Ishikawa (cell line): ENCODE data around the gene SIDT2.

ENCODE experiments used
- CEBPB ChIP-seq: IDR thresholded peaks from 2 replicates; pipeline ENCODE4 v1.6.1; 2012
- CREB1 ChIP-seq: IDR thresholded peaks from 2 replicates; pipeline ENCODE4 v1.6.1; 2012; ENCODE audit warnings: low read depth
- EGR1 ChIP-seq: IDR thresholded peaks from 2 replicates; pipeline ENCODE4 v1.6.1; 2012
- EP300 ChIP-seq: IDR thresholded peaks from 2 replicates; pipeline ENCODE4 v1.6.1; 2012; ENCODE audit warnings: borderline replicate concordance
- FOXM1 ChIP-seq: IDR thresholded peaks from 2 replicates; pipeline ENCODE4 v1.6.1; 2012; ENCODE audit warnings: low read depth, borderline replicate concordance
- NFIC ChIP-seq: IDR thresholded peaks from 2 replicates; pipeline ENCODE4 v1.6.1; 2012
- RAD21 ChIP-seq: IDR thresholded peaks from 2 replicates; pipeline ENCODE4 v1.6.1; 2012; ENCODE audit warnings: low read depth
- REST ChIP-seq: IDR thresholded peaks from 2 replicates; pipeline ENCODE4 v1.6.1; 2012; ENCODE audit warnings: low read depth, mild to moderate bottlenecking
- TAF1 ChIP-seq: IDR thresholded peaks from 2 replicates; pipeline ENCODE4 v1.6.1; 2012; ENCODE audit warnings: low read depth, mild to moderate bottlenecking
- TCF12 ChIP-seq: IDR thresholded peaks from 2 replicates; pipeline ENCODE4 v1.6.1; 2012; ENCODE audit warnings: low read depth
- TEAD4 ChIP-seq: IDR thresholded peaks from 2 replicates; pipeline ENCODE4 v1.6.1; 2012
- YY1 ChIP-seq: IDR thresholded peaks from 2 replicates; pipeline ENCODE4 v1.6.1; 2012; ENCODE audit warnings: low read depth
- ZBTB7A ChIP-seq: IDR thresholded peaks from 2 replicates; pipeline ENCODE4 v1.6.1; 2012; ENCODE audit warnings: low read depth
- TF ChIP-seq, protein P1 (sequence below): IDR thresholded peaks from 2 replicates; pipeline ENCODE4 v1.6.1; 2012
- TF ChIP-seq, protein P2 (sequence below): IDR thresholded peaks from 2 replicates; pipeline ENCODE4 v1.6.1; 2012

SIDT2 gene

GRCh38 chr11:117176186-117176585 lies 2.4 kb upstream of the SIDT2 start:
- TF ChIP-seq EGR1 (no peak), REST (no peak), TAF1 (no peak), TEAD4 (no peak), ZBTB7A (no peak), CEBPB (no peak), NFIC (no peak), RAD21 (no peak), YY1 (no peak), CREB1 (no peak), FOXM1 (no peak), EP300 (no peak), TCF12 (no peak)
- TF ChIP-seq, protein P1, sequence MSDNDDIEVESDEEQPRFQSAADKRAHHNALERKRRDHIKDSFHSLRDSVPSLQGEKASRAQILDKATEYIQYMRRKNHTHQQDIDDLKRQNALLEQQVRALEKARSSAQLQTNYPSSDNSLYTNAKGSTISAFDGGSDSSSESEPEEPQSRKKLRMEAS = no peak
- TF ChIP-seq, protein P2, sequence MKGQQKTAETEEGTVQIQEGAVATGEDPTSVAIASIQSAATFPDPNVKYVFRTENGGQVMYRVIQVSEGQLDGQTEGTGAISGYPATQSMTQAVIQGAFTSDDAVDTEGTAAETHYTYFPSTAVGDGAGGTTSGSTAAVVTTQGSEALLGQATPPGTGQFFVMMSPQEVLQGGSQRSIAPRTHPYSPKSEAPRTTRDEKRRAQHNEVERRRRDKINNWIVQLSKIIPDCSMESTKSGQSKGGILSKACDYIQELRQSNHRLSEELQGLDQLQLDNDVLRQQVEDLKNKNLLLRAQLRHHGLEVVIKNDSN = no peak

GRCh38 chr11:117177534-117178209 lies 871 bp upstream of the SIDT2 start:
- TF ChIP-seq REST (no peak), NFIC (no peak), TCF12 (no peak), RAD21 (no peak), TAF1 (no peak)
- TF ChIP-seq, protein P2 = no peak
- TF ChIP-seq, protein P1 = no peak

DNA sequence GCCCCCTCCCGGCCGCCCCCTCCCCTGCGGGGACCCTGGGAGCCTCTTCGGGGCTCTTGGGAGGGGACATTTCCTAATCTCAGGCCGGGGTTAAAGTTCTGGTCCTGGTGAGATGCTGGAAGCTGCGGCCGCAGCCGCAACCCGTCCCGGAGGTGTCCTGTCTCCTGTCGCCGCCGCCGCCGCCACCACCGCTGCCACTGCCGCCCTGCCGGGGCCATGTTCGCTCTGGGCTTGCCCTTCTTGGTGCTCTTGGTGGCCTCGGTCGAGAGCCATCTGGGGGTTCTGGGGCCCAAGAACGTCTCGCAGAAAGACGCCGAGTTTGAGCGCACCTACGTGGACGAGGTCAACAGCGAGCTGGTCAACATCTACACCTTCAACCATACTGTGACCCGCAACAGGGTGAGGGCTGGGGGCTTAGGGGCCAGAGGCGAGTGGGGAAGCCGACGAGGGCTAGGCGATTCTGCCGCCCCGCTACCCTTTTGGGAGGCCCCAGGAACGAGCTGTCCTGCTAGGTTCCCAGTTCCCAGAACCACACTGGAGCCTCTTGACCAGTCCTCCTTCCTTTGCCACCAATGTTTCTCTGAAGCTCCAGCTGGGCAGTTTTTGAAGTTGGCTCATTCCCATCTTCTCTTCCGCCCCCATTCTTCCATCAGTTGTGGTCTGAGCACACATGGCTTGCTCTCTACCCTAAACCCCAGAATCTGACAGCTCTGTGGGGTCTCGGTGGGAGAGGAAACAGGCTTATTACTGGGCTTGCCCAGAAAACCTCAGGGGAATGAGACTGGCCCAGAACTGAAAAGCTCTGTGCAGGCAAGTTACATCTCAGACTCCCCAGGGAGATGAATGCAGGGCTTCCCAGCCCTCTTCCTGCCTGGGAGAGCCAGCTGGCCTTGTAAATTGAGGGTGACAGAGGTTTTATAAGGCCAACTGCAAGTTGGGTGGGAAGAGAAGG lies 781 bp downstream of the SIDT2 start:
- no peak for TF ChIP-seq EGR1
- TF ChIP-seq YY1 = 0 out of 2 replicates have a peak, but pooled peaks have one; percentile 37

- no peak for TF ChIP-seq REST
- no peak for TF ChIP-seq TCF12
- no peak for TF ChIP-seq ZBTB7A
- TF ChIP-seq TAF1 = no peak
- no peak for TF ChIP-seq EP300
- no peak for TF ChIP-seq CEBPB
- TF ChIP-seq, protein P1 = no peak
- no peak for TF ChIP-seq FOXM1
- TF ChIP-seq TEAD4 = no peak
- TF ChIP-seq YY1 = no peak
- TF ChIP-seq, protein P2 = no peak
- no peak for TF ChIP-seq RAD21
- no peak for TF ChIP-seq EGR1
- TF ChIP-seq CREB1 = no peak
- TF ChIP-seq NFIC = no peak
Observed at GRCh38 chr11:117180020-117180419, 1.5 kb downstream of the SIDT2 start.
